Measurements from ENCODE around the gene RRAD. TPM values are rescaled to one million over a fixed set of nuclear protein-coding genes. Genes with fewer than 3 reads are reported as not detected.
"Not testable (repeated sequence)": the region's sequence is repeated elsewhere in the genome, so short reads cannot be mapped to it uniquely, and the experiment has no call there.

Gene RRAD
- total RNA-seq, 1 experiment from 2014 or later: 0.19 TPM

GRCh38 chr16:66898207-66898606, 27.1 kb downstream of the RRAD start:
- no peak for DNase-seq (ENCODE audit: low spot score)
- ChIA-PET CTCF (no interaction called here), POLR2A (ENCODE audit: low non-redundant PET) (no interaction called here)
- Histone ChIP-seq H3K9me3 (ENCODE audit: low read depth, low read length, poor library complexity, severe bottlenecking) (no peaks in the 10 kb centered on the region), H3K4me3 (ENCODE audit: low read depth, low read length, poor library complexity, severe bottlenecking) (no peak overlapping the region), H3K4me1 (ENCODE audit: insufficient read depth, low read length, poor library complexity, severe bottlenecking) (peaks cover 10% of the 10 kb centered on the region), H3K27ac (ENCODE audit: low read depth, low read length, poor library complexity, severe bottlenecking) (no peak overlapping the region), H3K27me3 (replicated peaks; ENCODE audit: insufficient read depth, low read depth, low read length, poor library complexity) (no peaks in the 10 kb centered on the region), H3K36me3 (ENCODE audit: insufficient read depth, low read length, poor library complexity, severe bottlenecking) (no peaks in the 10 kb centered on the region)
- BruUV-seq (replicated peaks): no TSS peak
- intact Hi-C loops (cut with micrococcal nuclease; ENCODE audit: unreplicated experiment): loop anchor here (5.0 to 10.0 kb wide), 2 partner anchors 49 to 257 kb away; partner anchors contain the start of genes B3GNT9, FBXL8 and TRADD
- TF ChIP-seq EZH2 (IDR thresholded peaks at IDR 0.05; ENCODE audit: borderline replicate concordance, low read depth, low read length, poor library complexity, severe bottlenecking): no peak
- TF ChIP-seq, protein P1, sequence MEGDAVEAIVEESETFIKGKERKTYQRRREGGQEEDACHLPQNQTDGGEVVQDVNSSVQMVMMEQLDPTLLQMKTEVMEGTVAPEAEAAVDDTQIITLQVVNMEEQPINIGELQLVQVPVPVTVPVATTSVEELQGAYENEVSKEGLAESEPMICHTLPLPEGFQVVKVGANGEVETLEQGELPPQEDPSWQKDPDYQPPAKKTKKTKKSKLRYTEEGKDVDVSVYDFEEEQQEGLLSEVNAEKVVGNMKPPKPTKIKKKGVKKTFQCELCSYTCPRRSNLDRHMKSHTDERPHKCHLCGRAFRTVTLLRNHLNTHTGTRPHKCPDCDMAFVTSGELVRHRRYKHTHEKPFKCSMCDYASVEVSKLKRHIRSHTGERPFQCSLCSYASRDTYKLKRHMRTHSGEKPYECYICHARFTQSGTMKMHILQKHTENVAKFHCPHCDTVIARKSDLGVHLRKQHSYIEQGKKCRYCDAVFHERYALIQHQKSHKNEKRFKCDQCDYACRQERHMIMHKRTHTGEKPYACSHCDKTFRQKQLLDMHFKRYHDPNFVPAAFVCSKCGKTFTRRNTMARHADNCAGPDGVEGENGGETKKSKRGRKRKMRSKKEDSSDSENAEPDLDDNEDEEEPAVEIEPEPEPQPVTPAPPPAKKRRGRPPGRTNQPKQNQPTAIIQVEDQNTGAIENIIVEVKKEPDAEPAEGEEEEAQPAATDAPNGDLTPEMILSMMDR (conservative IDR thresholded peaks at IDR 0.05; ENCODE audit: low read depth, low read length): no peak

- CTCF ChIA-PET; DNase-seq (ENCODE audit: low spot score); H3K27me3 ChIP-seq (replicated peaks; ENCODE audit: insufficient read depth, low read depth, low read length, poor library complexity); H3K36me3 ChIP-seq (ENCODE audit: insufficient read depth, low read length, poor library complexity, severe bottlenecking); H3K9me3 ChIP-seq (ENCODE audit: low read depth, low read length, poor library complexity, severe bottlenecking); H3K27ac ChIP-seq (ENCODE audit: low read depth, low read length, poor library complexity, severe bottlenecking); BruUV-seq (replicated peaks); H3K4me1 ChIP-seq (ENCODE audit: insufficient read depth, low read length, poor library complexity, severe bottlenecking); H3K4me3 ChIP-seq (ENCODE audit: low read depth, low read length, poor library complexity, severe bottlenecking); POLR2A ChIA-PET (ENCODE audit: low non-redundant PET): not testable (repeated sequence)
- intact Hi-C loops (cut with micrococcal nuclease; ENCODE audit: unreplicated experiment): loop anchor here (5.0 to 10.0 kb wide), 2 partner anchors 51 to 258 kb away; partner anchors contain the start of genes B3GNT9, FBXL8 and TRADD
Measured at GRCh38 chr16:66896682-66897081, 28.7 kb downstream of the RRAD start.

GRCh38 chr16:66895999-66896398, 29.3 kb downstream of the RRAD start:
- TF ChIP-seq, protein P1 (conservative IDR thresholded peaks at IDR 0.05; ENCODE audit: low read depth, low read length): no peak
- TF ChIP-seq EZH2 (IDR thresholded peaks at IDR 0.05; ENCODE audit: borderline replicate concordance, low read depth, low read length, poor library complexity, severe bottlenecking): no peak
- H3K4me3 ChIP-seq (ENCODE audit: low read depth, low read length, poor library complexity, severe bottlenecking): no peak overlapping the region
- no peak overlapping the region for H3K27ac ChIP-seq (ENCODE audit: low read depth, low read length, poor library complexity, severe bottlenecking)
- POLR2A ChIA-PET (ENCODE audit: low non-redundant PET): no interaction called here
- no peaks in the 10 kb centered on the region for H3K36me3 ChIP-seq (ENCODE audit: insufficient read depth, low read length, poor library complexity, severe bottlenecking)
- intact Hi-C loops (cut with micrococcal nuclease; ENCODE audit: unreplicated experiment): loop anchor here (1.0 to 10.0 kb wide), 3 partner anchors 32 to 259 kb away; partner anchors contain the start of genes B3GNT9, FBXL8 and TRADD
- no TSS peak for BruUV-seq (replicated peaks)
- H3K27me3 ChIP-seq (replicated peaks; ENCODE audit: insufficient read depth, low read depth, low read length, poor library complexity): no peaks in the 10 kb centered on the region
- CTCF ChIA-PET: interaction anchor here (0.9 to 1.6 kb wide), 2 partner anchors 33 to 259 kb away, joined by 4 to 11 read pairs; no protein-coding TSS in a partner anchor
- no peak for DNase-seq (ENCODE audit: low spot score)
- H3K4me1 ChIP-seq (ENCODE audit: insufficient read depth, low read length, poor library complexity, severe bottlenecking): peaks cover 10% of the 10 kb centered on the region
- no peaks in the 10 kb centered on the region for H3K9me3 ChIP-seq (ENCODE audit: low read depth, low read length, poor library complexity, severe bottlenecking)

DNA sequence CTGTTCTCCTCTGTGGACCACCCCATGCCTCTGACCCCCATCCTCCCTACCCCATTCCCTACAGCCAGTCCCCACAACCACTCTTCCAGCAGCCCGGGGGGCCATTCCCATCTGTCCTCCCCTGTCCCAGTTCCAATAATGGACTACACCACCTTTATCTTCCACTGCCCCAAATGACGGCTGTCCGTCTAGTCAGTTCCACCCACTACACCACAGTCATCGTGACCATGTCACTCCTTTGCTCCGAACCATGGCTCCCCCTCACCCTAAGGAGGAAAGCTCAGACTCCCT, 29.7 kb downstream of the RRAD start:
- DNase-seq (ENCODE audit: low spot score): no peak
- Histone ChIP-seq H3K36me3 (ENCODE audit: insufficient read depth, low read length, poor library complexity, severe bottlenecking) (no peaks in the 10 kb centered on the region), H3K27ac (ENCODE audit: low read depth, low read length, poor library complexity, severe bottlenecking) (no peak overlapping the region), H3K9me3 (ENCODE audit: low read depth, low read length, poor library complexity, severe bottlenecking) (no peaks in the 10 kb centered on the region), H3K4me3 (ENCODE audit: low read depth, low read length, poor library complexity, severe bottlenecking) (no peak overlapping the region), H3K27me3 (replicated peaks; ENCODE audit: insufficient read depth, low read depth, low read length, poor library complexity) (no peaks in the 10 kb centered on the region), H3K4me1 (ENCODE audit: insufficient read depth, low read length, poor library complexity, severe bottlenecking) (peaks cover 10% of the 10 kb centered on the region)
- TF ChIP-seq, protein P1 (conservative IDR thresholded peaks at IDR 0.05; ENCODE audit: low read depth, low read length): no peak
- TF ChIP-seq EZH2 (IDR thresholded peaks at IDR 0.05; ENCODE audit: borderline replicate concordance, low read depth, low read length, poor library complexity, severe bottlenecking): no peak
- CTCF ChIA-PET: interaction anchor here (0.6 to 1.6 kb wide), 3 partner anchors 33 to 275 kb away, joined by 4 to 11 read pairs (median 4); partner anchors contain the start of gene NOL3
- no TSS peak for BruUV-seq (replicated peaks)
- POLR2A ChIA-PET (ENCODE audit: low non-redundant PET): no interaction called here
- intact Hi-C loops (cut with micrococcal nuclease; ENCODE audit: unreplicated experiment): loop anchor here (1.0 to 10.0 kb wide), 3 partner anchors 33 to 259 kb away; partner anchors contain the start of genes B3GNT9, FBXL8 and TRADD
